NCI-H82 treated with DMSO at 0.1 percent for 48 hours (cell line): Measurements from ENCODE around the gene LRRC37B.
"Not testable (repeated sequence)": the region's sequence is repeated elsewhere in the genome, so short reads cannot be mapped to it uniquely, and the experiment has no call there.

Experiments used
- DNase-seq: peaks from one replicate; lab custom pipeline; 2025; ENCODE audit not compliant: unreplicated experiment; lab: John Stamatoyannopoulos, UW

LRRC37B gene

GRCh38 chr17:32041306-32041875 lies 34.2 kb downstream of the LRRC37B start:
- DNase-seq, result not testable (repeated sequence)

- DNase-seq, result not testable (repeated sequence)
Observed at GRCh38 chr17:32042266-32042665, 35.1 kb downstream of the LRRC37B start.

DNA sequence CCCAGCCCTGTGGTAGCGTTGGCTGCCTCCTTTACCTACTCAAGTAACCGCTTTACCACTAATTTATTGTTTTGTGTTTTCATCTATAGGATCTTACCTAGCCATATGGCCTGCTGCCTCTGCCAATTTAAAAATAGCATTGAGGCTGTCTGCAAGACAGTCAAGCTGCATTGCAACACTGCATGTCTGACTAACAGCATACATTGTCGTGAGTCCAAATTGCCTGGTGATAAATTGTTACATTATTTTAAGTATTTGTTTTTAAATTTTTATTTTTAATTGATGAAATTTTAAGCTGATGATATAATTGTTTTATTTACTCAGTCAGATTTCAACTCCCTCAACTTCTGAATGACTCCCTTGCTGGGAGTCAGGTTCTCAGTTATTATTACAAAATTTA lies 38.4 kb downstream of the LRRC37B start:
- DNase-seq, result not testable (repeated sequence)

GRCh38 chr17:32047663-32048062 lies 40.5 kb downstream of the LRRC37B start:
- DNase-seq, result not testable (repeated sequence)

DNA sequence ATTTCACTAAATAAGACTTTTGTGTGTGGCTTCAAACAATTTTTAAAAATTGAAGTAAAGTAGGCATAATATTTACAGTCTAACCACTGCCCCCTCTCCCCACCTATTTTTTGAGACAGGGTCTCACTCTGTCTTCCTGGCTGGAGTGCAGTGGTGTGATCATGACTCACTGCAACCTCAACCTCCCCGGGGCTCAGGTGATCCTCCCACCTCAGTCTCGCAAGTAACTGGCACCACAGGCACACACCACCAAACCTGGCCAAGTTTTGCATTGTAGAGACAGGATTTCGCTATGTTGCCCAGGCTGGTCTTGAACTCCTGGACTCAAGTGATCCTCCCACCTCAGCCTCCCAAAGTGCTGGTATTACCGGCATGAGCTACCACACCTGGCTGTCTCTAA lies 47.8 kb downstream of the LRRC37B start:
- not testable (repeated sequence) for DNase-seq

GRCh38 chr17:32055425-32055824 lies 48.2 kb downstream of the LRRC37B start:
- not testable (repeated sequence) for DNase-seq

- not testable (repeated sequence) for DNase-seq
Observed at GRCh38 chr17:32056500-32056899, 49.3 kb downstream of the LRRC37B start.

- not testable (repeated sequence) for DNase-seq
Observed at GRCh38 chr17:32057460-32058105, 50.4 kb downstream of the LRRC37B start.

DNA sequence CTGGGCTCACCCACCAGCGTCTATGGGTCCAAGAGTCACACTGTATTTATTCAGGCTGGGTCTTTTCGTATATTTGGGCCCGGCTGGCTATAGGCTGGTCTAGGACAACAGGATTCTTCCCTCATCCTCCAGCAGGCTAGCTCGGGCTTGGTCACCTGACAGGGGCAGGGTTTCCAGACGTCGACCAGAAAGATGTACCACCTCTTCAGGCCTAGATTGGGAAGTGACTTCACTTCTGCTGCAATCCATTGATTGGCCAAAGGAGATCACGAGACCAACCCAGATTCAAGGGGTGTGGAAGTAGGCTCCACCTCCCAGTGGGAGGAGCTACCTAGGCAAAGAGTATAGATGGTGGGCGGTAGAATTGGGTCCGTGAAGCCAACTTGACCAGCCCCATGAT lies 53.5 kb downstream of the LRRC37B start:
- not testable (repeated sequence) for DNase-seq

DNA sequence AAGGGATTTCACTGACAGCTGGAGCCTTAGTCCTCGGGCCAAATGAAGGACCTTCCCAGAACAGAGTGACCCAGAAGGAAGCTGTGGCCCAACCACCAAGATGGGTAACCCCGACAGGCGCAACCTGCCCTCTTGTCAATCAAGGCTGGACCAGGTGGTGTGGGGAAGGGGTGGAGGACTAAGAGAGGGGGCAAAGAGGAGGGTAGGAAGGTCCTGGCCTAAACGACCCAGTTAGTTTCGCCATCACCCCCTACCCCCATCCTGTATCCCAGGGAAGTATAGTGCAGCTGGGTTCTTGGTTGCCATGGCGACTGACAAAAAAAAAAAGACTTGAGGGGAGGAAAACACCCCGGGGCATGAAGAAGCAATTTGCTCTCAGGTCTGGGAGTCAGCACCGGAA lies 54.7 kb downstream of the LRRC37B start:
- not testable (repeated sequence) for DNase-seq

GRCh38 chr17:32064091-32064490 lies 56.9 kb downstream of the LRRC37B start:
- not testable (repeated sequence) for DNase-seq

- DNase-seq, result not testable (repeated sequence)
Observed at GRCh38 chr17:32066123-32066680, 59.0 kb downstream of the LRRC37B start.

- not testable (repeated sequence) for DNase-seq
Observed at GRCh38 chr17:32066863-32067642, 59.9 kb downstream of the LRRC37B start.

- DNase-seq, result not testable (repeated sequence)
Observed at GRCh38 chr17:32069067-32069466, 61.9 kb downstream of the LRRC37B start.

DNA sequence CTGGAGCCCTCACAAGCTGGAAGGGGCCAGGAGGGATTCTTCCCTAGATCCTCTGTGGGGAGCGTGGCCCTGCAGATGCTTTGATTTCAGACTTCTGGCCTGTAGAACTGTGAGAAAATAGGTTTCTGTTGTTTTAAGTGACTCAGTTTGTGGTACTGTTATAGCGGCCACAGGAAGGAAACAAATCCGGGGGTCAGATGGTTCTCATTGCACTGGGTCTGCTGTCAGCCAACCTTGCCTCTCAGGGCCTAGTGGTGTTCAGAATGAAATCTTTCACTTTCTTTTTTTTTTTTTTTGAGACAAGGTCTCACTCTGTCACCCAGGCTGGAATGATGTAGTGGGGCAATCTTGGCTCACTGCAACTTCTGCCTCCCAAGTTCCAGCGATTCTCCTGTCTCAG lies 64.8 kb downstream of the LRRC37B start:
- not testable (repeated sequence) for DNase-seq

- not testable (repeated sequence) for DNase-seq
Observed at GRCh38 chr17:32073131-32073530, 65.9 kb downstream of the LRRC37B start.

- DNase-seq, result not testable (repeated sequence)
Observed at GRCh38 chr17:32079753-32080152, 72.6 kb downstream of the LRRC37B start.

GRCh38 chr17:32083550-32083979 lies 76.4 kb downstream of the LRRC37B start:
- DNase-seq, result not testable (repeated sequence)

GRCh38 chr17:32084003-32084941 lies 77.1 kb downstream of the LRRC37B start:
- peak; percentile 39 for DNase-seq
